ENCODE measurements around the gene SLC7A14. TPM values are rescaled to one million over a fixed set of nuclear protein-coding genes. Genes with fewer than 3 reads are reported as not detected.

Gene SLC7A14
- polyA plus RNA-seq, 3 donors: not detected

DNA sequence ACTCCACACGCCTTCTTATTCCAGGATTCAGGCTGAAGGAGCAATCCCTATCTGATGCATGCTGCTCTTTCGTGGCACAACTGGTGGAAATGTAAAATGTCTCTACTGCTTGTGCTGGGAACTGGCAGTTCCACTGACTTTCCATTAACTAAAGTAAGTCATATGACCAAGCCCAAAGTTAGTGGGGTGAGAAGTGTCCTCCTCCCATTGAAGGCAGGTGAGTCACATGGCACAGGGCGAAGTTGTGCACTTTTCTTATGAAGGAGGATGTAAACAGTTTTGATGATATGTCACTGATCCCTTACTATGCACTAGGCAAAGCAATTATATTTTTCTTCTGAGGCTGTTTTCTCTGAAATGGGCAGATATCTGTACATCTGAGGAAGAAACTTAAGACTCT lies 51.6 kb downstream of the SLC7A14 start:
- no peaks in the 10 kb centered on the region for H3K4me1 ChIP-seq (ENCODE audit: control insufficient read depth in 1 of 2, insufficient read depth in 2 of 2, low read length in 2 of 2)
- H3K9me3 Mint-ChIP-seq: peaks cover 0 to 5% (median 0%) of the 10 kb centered on the region in 7 donors
- no peak overlapping the region for H3K27ac Mint-ChIP-seq
- no peaks in the 10 kb centered on the region for H4K20me1 ChIP-seq (ENCODE audit: insufficient read depth, low read length)
- H3K9me3 ChIP-seq (replicated peaks in 1 of 2; ENCODE audit: control insufficient read depth in 1 of 2, insufficient read depth in 1 of 2, low read length in 2 of 2): no peaks in the 10 kb centered on the region
- H3K79me2 ChIP-seq (ENCODE audit: insufficient read depth, low read length): no peaks in the 10 kb centered on the region
- H2AFZ ChIP-seq (ENCODE audit: insufficient read depth, low read depth, low read length, poor library complexity, severe bottlenecking): no peak overlapping the region
- no peak overlapping the region for H3K4me3 Mint-ChIP-seq
- H3K36me3 Mint-ChIP-seq: no peaks in the 10 kb centered on the region
- no peak overlapping the region for H3K9ac ChIP-seq (ENCODE audit: insufficient read depth, low read length, poor library complexity, severe bottlenecking)
- WGBS (ENCODE audit: insufficient coverage): 100% methylated on average over 1 of the region's 3 CpGs
- TF ChIP-seq, protein P1, sequence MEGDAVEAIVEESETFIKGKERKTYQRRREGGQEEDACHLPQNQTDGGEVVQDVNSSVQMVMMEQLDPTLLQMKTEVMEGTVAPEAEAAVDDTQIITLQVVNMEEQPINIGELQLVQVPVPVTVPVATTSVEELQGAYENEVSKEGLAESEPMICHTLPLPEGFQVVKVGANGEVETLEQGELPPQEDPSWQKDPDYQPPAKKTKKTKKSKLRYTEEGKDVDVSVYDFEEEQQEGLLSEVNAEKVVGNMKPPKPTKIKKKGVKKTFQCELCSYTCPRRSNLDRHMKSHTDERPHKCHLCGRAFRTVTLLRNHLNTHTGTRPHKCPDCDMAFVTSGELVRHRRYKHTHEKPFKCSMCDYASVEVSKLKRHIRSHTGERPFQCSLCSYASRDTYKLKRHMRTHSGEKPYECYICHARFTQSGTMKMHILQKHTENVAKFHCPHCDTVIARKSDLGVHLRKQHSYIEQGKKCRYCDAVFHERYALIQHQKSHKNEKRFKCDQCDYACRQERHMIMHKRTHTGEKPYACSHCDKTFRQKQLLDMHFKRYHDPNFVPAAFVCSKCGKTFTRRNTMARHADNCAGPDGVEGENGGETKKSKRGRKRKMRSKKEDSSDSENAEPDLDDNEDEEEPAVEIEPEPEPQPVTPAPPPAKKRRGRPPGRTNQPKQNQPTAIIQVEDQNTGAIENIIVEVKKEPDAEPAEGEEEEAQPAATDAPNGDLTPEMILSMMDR (IDR thresholded peaks at IDR 0.05): no peak
- H3K4me3 ChIP-seq (replicated peaks in 1 of 3; ENCODE audit: low read depth in 2 of 3, low read length in 3 of 3): no peak overlapping the region
- H3K36me3 ChIP-seq (replicated peaks in 1 of 2; ENCODE audit: control insufficient read depth in 1 of 2, insufficient read depth in 2 of 2, low read length in 2 of 2): no peaks in the 10 kb centered on the region
- peaks cover 1 to 10% (median 3%) of the 10 kb centered on the region in 3 donors for H3K27me3 Mint-ChIP-seq (ENCODE audit: low read depth in 3 of 3)
- DNase-seq: no peak
- no peaks in the 10 kb centered on the region for H3K4me1 Mint-ChIP-seq
- no peak overlapping the region for H3K4me2 ChIP-seq (replicated peaks; ENCODE audit: extremely low read depth, low read length, poor library complexity, severe bottlenecking)
- peaks cover 0 to 2% of the 10 kb centered on the region in 2 donors for H3K27me3 ChIP-seq (ENCODE audit: control insufficient read depth in 2 of 2, insufficient read depth in 2 of 2, low read length in 2 of 2)
- no peak overlapping the region for H3K27ac ChIP-seq (ENCODE audit: low read depth in 1 of 2, low read length in 2 of 2)
- intact Hi-C loops (cut with micrococcal nuclease): no loop called here

DNA sequence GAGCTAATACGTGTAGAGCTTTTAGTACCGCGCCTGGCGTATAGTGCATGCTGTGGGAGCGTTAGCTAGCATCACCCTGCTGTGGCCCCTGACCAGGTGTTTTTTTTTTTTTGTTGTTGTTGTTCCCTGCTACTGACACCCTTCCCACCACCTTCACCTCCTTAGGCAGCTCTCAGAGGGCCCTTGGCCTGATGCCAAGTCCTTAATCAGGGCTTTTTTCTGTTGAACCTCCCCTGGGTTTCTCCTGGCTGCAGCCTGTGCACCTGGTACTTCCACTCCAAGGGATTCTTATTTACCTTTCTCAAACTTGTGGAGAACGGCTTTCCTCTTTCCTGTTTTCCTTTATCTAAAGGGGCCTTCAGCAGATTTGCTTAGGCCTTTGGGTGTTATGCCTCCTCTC lies 53.3 kb downstream of the SLC7A14 start:
- Mint-ChIP-seq H3K27ac (no peak overlapping the region), H3K27me3 (ENCODE audit: low read depth in 3 of 3) (peaks cover 4 to 5% (median 5%) of the 10 kb centered on the region in 3 donors), H3K9me3 (peaks cover 0 to 2% (median 0%) of the 10 kb centered on the region in 7 donors), H3K36me3 (no peaks in the 10 kb centered on the region), H3K4me3 (no peak overlapping the region), H3K4me1 (no peaks in the 10 kb centered on the region)
- Histone ChIP-seq H4K20me1 (ENCODE audit: insufficient read depth, low read length) (no peaks in the 10 kb centered on the region), H3K4me2 (replicated peaks; ENCODE audit: extremely low read depth, low read length, poor library complexity, severe bottlenecking) (no peak overlapping the region), H3K79me2 (ENCODE audit: insufficient read depth, low read length) (no peaks in the 10 kb centered on the region), H3K36me3 (replicated peaks in 1 of 2; ENCODE audit: control insufficient read depth in 1 of 2, insufficient read depth in 2 of 2, low read length in 2 of 2) (no peaks in the 10 kb centered on the region), H2AFZ (ENCODE audit: insufficient read depth, low read depth, low read length, poor library complexity, severe bottlenecking) (no peak overlapping the region), H3K9me3 (replicated peaks in 1 of 2; ENCODE audit: control insufficient read depth in 1 of 2, insufficient read depth in 1 of 2, low read length in 2 of 2) (no peaks in the 10 kb centered on the region), H3K4me1 (ENCODE audit: control insufficient read depth in 1 of 2, insufficient read depth in 2 of 2, low read length in 2 of 2) (no peaks in the 10 kb centered on the region), H3K27ac (ENCODE audit: low read depth in 1 of 2, low read length in 2 of 2) (no peak overlapping the region), H3K9ac (ENCODE audit: insufficient read depth, low read length, poor library complexity, severe bottlenecking) (no peak overlapping the region), H3K4me3 (replicated peaks in 1 of 3; ENCODE audit: low read depth in 2 of 3, low read length in 3 of 3) (no peak overlapping the region), H3K27me3 (ENCODE audit: control insufficient read depth in 2 of 2, insufficient read depth in 2 of 2, low read length in 2 of 2) (peaks cover 0 to 2% of the 10 kb centered on the region in 2 donors)
- DNase-seq: no peak
- intact Hi-C loops (cut with micrococcal nuclease): no loop called here
- 91% methylated on average over 1 of the region's 6 CpGs for WGBS (ENCODE audit: insufficient coverage)
- TF ChIP-seq, protein P1 (IDR thresholded peaks at IDR 0.05): no peak
